ENCODE results near the gene FZD10.

DNA sequence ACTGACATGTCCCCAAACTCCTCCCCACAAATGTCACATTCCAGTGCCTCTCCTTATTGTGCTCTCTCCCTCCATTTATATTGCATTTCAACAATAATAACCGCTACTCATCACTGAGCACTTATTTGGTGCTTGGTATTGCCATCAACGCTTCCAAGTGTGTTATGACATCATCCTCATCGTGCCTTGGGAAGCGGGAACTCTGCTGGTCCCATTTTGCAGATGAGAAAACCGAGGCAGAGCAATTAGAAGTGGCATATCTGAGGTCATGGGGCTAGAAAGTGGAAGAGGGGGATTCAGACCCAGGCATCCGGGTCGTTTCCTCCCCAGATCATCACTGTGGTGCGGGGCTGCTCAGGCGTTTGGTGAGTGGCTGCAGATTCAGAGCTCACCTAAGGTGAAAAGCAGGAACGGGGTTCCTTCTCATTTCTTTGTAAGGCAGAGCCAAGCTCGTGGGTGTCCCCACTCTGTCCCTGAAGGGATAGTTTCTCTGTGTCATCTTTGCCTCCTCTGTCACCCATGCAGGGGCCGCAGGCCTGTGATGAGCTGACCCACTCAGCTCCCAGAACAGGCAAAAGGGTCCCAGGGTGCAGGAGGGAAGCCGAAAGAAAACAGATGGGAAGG, 5.5 kb upstream of the FZD10 start:
- TF ChIP-seq EZH2 (IDR thresholded peaks at IDR 0.05; ENCODE audit: low read depth): no peak
- TF ChIP-seq CTCF (conservative IDR thresholded peaks at IDR 0.05): no peak
